Measurements from ENCODE around the gene SLC7A8.

SLC7A8 gene

DNA sequence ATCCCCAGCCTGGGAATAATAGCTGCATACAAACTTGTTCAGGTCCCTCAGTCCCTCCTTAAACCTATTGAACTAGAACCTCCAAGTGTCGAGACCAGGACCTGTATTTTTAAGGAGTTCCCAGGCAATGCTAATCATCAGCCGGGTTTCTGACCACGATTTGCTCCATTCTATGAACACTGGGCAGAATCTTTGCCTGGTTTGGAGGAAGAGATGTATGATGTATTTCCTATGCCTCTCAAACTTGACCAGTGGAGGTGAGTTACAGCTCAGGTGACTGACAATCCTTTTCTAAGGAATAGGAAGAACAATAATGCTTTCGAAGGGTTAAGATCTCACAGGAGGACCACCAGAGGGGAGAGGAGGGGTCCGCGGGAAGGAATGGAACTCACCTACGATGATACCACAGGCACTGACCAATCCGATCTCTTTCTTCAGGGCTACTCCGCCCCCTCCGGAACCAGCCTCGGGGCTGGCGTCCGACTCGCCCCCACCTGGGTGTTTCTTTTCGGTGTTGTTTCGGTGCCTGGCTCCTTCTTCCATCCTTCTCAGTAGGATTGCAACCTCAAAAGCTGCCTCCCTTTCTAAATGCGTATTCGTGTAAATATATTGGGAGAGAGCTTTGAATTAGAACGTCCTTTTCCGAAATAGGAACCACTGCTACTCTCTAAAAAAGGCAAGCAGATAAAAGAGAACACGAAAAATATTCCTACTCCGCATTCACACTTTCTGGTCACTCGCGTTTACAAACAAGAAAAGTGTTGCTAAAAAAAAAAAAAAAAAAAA is 895 bp downstream of the SLC7A8 start:
- no peak for DNase-seq

DNA sequence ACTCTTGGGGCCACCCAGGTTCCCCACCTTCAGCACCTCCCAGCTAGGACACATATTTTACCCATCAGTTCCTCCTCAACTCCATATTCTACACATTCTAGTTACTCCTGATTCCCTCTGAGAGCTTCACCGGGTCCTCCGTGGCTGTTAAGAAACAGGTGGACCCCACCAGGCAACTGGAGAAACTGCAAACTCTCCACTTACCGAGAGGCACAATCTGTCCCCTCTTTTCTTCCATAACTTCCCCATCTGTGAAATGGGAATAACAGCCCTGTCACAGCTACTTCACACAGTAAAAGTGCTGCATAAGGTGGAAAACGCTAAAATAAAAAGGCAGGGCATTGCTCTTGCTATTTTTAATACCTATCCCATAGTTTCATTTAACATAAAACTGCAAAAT is 1.5 kb downstream of the SLC7A8 start:
- DNase-seq: no peak

DNA sequence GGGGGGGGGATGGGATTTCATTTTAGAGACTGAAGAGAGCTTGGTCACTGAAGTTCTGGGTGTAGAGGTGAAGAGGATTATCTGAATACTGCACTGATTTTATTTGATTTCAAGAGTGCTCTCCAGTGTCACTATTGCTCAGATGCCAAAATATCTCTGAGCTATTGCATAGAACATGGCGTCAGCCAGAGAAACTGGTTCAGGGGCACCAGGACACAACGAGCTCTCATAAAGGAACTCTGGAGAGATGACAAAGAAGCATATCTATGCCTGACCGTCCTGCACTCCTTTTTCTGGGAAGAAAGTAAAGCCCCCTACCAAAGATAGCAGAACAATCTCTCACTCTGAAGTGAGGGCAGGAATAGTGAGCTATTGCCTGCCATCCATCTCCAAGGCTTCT is 2.0 kb downstream of the SLC7A8 start:
- no peak for DNase-seq

DNA sequence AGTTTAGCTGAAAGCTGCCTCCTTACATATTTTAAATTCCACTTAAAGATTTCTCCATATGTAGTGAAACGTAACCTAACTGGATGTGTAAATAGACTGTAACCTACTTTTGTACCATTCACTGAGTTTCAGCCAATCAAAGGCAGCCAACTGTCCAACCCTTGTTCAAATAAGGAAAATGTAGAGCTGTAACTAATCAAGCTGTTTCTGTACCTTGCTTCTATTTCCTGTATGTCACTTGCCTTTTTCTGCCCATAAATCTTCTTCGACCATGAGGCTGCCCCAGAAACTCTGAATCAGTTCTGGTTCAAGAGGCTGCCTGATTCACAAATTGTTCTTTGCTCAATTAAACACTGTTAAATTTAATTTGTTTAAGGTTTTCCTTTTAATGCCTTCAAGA is 6.3 kb downstream of the SLC7A8 start:
- no peak for DNase-seq

DNA sequence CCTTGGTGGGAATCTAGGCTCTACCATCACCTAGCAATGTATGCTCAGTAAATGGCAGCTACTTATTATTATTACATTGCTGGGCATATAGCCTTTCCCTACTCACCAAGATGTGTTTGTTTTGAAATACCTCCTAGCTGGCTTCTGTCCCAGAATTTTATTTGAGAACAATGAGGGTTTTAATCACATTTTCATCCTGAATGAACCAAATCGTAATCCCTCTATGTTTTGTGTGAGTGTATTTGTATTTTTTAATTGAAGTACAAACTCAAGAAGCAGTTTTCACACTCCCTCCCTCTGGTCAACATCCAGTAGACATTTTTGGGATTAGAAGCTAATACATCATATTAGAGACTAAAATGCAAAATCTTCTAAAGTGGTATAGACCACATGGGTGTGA is 7.6 kb downstream of the SLC7A8 start:
- DNase-seq: no peak

DNA sequence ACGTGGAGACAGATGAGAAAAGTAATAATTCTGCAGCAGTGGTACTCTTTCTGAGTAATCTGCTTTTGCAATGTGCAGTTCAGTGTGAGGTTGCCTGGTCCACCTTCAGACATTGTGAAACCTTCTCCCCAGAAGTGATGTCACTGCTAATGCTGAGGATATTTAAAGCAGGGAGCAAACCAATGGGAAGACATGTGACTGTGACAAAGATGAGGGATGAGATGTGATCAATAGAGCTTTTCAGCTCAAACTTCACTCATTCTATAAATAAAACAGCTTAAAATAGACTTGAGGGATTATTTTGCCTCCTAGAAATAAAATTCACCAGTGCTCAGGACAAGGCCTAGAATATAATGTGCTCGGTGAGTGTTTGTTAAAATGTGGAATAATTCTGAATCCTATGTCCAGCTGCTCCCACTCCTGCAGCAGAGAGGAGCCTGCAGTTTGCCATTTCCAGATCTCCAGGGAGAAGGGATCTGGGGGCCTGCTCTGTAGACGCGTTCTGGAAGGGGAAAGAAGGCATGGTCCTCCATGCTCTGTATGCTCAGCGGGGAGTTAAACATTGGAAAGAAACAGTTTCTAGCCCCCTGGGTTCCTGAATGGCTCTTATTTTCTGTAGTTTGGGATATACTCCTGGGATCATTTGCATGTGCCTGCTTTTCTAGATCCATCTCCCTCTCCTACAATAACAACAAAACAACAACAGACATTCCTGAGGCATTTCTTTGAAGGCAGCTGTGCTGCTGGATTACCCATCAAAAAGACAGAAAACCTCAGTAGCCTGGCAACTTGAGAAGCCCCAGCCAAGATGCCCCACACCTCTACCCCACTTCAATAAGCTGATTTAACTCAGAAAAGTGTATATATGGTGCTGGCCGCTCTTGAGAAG is 8.9 kb downstream of the SLC7A8 start:
- DNase-seq: no peak

DNA sequence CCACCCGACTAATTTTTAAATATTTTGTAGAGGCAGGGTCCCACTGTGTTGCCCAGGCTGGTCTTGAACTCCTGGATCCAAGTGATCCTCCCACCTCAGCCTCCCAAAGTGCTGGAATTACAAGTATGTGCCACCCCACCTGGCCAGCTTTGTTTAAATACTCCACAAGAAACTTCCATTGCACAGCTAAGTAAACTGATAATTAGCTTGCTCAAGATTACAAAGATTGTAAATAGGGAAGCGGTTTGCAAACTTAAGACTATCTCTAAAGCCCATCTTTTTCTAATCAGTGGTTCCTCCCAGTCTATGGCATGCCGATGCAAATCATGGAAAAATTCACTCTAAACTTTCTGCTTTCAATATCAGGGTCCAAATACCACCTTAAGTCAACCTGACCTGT is 9.7 kb downstream of the SLC7A8 start:
- no peak for DNase-seq

DNA sequence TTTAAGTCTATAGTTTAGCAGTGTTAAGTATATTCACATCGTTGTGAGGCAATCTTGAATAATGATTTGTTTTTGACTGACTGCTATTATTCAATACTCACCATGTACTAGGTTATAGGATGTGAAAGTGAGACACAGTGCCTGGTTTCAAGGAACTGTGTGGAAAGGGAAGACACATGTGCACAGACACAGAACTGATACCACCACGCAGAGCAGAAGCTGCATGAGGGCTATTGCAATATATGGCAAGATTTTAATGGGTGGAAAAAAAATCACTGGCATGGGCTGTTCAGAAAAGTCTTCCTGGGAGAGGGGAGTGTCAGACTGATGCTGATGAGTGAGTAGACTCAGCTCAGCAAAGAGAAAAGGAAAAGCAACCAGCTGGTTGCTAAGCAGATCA is 10.4 kb downstream of the SLC7A8 start:
- no peak for DNase-seq

DNA sequence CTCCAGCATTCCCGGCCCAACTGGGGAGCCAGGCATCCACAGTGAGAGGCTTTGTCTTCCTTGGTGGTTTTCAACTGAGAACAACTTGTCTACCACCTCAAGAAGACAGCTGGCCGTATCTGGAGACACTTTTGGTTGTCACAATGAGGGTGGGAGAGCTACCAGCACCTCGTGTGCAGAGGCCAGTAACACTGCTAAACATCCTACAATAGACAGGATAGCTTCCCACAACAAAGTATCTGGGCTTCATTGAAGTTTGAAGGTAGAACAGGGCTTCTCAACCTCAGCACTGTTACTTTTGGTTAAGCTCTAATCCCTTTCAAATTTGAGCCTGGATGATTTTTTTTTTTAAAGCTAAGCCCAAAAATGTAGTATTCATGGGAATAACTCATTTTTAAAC is 10.9 kb downstream of the SLC7A8 start:
- no peak for DNase-seq

DNA sequence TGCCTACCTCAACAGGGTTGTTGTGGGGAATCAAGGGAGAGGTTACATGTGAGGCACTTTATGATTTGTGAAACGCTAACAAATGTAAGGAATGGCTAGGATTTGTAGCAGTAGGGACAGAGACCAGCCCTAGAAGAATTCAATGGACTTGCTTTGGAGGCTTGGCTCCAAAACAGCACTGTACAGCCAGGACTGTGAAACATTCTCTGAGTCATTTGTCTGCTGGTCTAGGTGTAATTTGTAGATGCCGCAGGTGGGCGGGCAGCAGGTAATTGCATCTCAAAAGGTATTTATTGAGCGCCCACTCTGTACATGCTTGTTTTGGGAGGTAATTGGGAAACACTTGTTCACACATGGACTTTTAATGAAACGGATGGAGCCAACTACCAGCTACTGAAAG is 11.4 kb downstream of the SLC7A8 start:
- no peak for DNase-seq

DNA sequence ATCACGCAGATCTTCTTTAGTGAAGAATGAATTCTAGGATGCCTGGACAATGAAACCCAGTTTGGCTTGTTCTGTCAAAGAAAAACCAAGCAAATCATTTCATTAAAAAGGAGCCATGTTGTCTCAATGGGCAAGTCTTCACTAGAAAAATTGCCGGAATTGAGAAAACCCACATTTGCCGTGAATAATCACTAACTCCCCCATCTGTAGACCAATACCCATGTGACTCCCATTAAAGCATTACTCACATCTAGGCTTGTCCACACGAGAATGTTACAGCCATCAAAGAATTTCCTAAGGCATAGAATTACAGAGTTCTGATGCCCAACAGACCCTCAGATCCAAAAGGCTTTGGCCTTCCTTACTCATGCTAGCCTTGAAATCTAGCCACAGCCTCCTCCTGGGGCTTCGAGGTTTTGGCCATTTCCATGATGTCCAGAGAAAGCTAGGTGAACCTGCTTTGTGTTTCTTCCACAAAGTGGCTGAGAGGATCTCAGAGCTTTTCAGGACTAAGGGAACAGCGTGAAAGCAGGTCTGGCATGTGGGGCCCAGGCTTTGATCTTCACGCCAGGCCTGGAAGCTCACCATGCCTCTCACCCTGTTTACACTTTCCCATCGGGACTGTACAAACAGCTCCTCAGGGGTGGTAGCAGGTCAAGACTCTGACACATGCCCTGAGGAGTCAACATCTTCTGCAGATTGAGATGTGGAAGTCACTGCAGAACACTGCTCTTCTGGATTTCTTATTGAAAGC is 12.1 kb downstream of the SLC7A8 start:
- no peak for DNase-seq

DNA sequence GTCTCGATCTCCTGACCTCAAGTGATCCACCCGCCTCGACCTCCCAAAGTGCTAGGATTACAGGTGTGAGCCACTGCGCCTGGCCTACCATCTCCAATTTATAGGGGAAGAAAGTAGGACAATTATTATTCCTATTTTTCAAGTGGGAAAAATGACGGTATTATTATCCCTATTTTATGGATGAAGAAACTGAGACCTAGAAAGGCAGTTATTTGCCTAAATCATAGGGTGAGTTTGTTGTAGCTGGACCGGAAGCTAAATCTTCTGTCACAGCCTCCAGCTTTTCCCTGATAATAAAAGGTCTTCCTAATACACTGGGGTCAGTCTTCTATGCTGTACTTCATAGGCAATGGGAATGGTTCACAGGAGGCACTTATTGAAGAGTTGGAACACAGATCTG is 13.8 kb downstream of the SLC7A8 start:
- DNase-seq: no peak

DNA sequence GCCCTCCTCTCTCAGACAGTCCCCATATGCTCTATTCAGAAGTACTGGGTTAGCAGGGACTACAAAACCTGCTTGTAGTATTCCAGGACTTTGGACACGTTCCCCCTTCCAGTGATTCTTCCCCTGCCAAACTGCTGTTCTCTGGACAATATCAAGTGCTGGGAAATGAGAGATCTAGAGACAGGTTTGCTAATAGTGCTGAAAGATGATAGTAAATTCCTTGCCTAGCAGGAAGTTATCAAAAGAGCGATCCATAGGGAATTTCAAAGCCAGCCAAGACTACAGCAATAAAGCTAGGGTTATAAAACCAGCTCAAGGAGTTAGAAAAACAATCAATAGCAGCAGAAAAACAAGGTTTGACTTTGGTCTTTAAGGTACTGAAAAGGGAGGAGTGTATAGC is 15.2 kb downstream of the SLC7A8 start:
- no peak for DNase-seq

DNA sequence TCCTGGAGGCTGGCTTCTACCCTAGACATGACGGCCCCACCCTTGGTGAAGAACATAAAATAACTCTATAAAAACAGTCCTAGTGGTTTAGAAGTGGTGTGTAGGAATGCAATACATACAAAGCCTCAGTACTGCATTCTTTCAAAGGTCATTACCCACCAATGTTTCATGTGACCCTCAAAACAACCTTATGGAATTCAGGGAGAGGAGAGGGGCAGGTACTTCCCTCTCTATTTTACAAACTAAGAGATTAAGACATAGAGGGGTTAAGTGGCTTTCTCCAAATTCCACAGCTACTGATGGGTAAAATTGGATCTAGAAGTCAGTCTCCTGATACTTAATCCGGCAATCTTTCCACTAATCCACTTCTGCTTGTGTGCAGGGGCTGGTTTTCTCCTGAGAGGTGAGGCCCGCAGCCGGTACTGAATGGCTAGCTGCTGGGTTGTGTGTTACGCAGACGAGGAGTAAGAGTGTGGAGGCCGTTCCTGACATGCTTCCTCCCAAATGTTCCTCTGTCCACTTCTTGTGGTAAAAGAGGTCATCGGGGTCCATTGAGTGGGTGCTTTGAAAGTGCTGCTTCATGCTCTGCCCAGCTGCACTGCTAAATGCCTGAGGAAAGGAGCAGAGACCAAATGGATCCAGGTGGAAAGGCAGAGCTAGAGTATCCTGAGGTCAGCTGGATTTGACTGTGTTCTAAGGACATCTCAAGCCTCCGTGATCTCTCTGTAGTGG is 16.2 kb downstream of the SLC7A8 start:
- DNase-seq: no peak

DNA sequence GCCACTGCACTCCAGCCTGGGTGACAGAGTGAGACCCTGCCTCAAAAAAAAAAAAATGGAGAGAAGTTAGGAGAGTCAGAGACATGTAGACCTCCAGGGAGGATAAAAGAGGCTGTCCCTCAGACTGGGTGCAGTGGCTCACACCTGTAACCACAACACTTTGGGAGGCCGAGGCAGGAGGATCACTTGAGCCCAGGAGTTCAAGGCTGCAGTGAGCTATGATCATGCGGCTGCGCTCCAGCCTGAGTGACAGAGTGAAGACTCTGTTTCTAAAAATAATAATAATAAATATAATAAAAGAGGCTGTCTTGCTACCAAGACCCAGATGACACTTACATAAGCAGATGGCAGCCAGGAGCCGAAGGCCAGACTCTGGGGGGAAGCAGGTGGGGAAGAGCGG is 18.5 kb downstream of the SLC7A8 start:
- DNase-seq: no peak

DNA sequence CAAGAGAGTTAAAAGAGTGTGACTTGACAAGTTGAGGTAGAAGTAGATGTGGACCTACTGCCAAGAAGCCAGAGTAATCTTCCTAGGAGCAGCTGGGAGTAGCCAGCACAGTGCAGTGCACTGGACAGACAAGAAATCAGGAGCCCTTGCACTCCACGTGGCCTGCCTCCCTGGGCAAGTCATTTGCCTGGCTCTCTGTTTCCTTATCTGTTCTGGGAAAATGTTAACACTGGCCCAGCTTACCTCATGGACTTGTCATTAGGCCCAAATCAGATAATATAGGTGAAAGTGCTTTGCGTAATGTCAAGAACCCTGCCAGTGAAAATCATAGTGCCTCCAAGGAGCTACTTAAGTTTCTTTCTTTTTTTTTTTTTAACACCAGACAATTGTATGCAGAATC is 19.2 kb downstream of the SLC7A8 start:
- no peak for DNase-seq

DNA sequence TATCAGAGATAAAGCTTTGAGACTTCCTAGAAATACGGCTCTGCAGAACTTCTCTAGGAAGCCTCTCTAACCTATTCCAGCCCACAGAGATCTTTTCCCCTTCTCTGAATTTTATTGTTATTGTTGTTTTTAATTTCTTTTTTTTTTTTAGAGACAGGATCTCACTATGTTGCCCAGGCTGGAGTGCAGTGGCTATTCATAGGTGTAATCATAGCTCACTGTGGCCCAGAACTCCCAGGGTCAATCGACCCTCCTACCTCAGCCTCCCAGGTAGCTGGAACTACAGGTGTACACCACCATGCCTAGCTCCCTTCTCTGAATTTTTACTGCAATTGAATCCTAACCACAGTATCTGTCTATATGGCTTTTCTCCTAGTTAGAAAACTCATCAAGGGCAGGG is 19.6 kb downstream of the SLC7A8 start:
- no peak for DNase-seq

DNA sequence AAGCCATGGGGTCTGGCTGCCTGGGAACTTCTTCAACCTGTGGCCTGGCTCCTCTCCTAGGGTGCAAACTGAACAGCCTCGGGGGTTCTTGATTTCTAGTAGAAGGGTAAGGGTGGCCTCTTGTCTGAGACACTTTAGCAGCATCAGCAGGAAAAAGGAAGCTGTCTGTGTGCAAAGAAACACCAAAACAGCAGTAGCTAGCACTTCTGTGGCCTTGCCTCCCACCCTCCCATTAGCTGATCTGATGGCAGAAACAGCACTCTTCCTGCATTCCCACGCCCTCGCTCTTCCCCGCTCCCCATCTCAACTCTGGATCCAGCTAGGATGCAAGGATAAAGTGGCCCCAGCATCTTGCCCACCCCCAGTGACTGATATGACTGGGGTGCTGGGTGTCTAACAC is 20.7 kb downstream of the SLC7A8 start:
- no peak for DNase-seq

DNA sequence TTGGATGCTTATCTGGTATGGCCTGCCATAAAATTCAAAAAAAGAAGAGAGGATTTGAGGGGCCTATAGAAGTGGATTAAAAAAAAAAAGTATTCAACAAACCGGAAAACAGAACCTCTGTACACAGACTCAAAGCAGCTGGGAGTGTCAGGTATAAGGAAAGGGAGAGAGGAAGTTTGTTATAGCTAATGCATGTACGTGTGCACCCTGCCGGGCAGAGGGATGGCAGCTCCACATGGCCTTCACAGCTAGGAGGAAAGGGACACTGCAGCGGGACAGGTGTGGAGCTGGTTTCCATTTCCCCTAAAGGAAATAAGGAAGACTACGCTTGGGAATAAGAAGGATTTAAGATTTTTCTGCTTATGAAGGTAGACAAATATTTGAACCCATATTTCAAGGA is 21.5 kb downstream of the SLC7A8 start:
- DNase-seq: no peak

DNA sequence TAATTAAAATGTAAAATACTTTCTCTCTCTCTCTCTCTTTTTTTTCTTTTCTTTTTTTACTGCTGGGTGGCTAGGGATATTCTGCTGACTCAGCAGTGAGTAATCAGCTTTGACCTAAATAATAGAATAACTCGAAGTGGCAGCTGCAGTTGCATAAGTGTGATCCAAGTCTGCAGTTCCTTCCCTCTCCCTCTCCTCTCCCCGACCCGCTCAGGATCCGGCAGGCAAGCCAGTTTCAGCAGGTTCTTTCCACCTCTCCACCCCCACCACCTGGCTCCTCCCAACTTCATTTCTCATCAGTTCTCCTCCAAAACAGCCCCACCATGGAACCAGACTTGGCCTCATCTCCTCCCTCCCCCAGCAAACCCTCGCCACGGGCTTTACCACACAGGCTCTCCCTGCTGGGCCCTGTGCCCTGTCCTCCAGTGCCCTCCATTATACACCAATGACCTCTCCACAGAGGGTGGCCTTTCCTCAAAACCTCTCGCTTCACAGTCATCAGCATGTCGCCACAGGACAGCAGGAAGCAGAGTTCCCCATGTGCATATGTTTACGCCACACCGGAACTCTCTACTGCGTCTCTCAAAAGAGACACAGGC is 22.4 kb downstream of the SLC7A8 start:
- DNase-seq: no peak

DNA sequence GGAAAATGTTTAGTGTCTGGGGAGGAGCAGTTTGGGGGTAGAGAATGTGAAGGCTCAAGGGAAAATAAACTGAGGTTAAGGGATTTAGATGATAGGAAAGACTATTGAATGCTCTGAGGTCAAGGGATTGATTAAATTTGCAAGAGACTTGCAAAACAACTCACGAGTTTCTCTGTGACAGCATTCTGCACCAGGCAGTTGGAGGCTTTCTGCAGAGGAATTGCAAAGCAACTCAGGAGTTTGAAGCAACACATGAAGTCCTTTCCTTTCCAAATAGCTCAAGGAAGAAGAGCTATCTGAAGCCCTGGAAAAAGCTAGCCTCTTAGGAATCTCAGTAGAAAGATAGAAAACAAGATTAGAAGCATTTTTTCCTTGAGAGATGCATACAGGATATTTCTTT is 23.9 kb downstream of the SLC7A8 start:
- DNase-seq: no peak

DNA sequence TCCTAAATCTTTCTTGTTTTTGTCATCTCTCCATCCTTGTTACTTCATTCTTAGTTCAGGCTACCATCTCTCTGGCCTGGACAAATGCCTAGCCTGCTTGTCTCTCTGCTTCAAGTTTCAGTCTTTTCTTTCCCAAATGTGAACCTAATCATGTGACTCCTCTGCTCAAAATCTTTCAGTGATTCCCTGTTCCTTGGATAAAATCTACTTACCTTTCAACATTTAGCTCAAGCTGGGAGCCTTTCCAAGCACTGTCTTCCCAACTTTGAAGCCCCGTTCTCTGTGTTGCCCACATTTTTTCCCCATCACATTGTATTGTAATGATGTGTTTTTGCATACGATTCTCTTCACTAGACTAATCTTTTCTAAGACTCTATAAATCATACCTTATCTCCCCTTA is 24.7 kb downstream of the SLC7A8 start:
- no peak for DNase-seq
